A549 (cell line): Measurements from ENCODE around the gene ZNF446.

Source experiments
- CBX8 ChIP-seq: fragments of 200-600 bp; sonication (generic); IDR thresholded peaks from 2 replicates; pipeline ENCODE4 v1.6.1; 2016
- CHD4 ChIP-seq: fragments of 200-600 bp; sonication (generic); IDR thresholded peaks from 2 replicates; pipeline ENCODE4 v1.6.1; 2016; ENCODE audit warnings: antibody characterized with exemption, mild to moderate bottlenecking, borderline replicate concordance
- HOXA7 ChIP-seq: fragments of 250-450 bp; sonication (Bioruptor Pico); IDR thresholded peaks from 2 replicates; pipeline ENCODE4 v1.5.0; 2020; ENCODE audit warnings: mild to moderate bottlenecking, moderate library complexity
- MAFK ChIP-seq: fragments of 450-650 bp; IDR thresholded peaks from 2 replicates; pipeline ENCODE4 v1.6.1; 2014; ENCODE audit not compliant: partially characterized antibody
- MAZ ChIP-seq: fragments of 150-350 bp; IDR thresholded peaks from 2 replicates; pipeline ENCODE4 v1.6.1; 2014; ENCODE audit warnings: antibody characterized with exemption, low read depth, low read length, borderline replicate concordance
- POLR2A ChIP-seq: IDR thresholded peaks from 2 replicates; pipeline ENCODE4 v1.6.1; 2012; ENCODE audit warnings: mild to moderate bottlenecking, low read length
- RAD21 ChIP-seq, 2 experiments: fragments of >200 bp in 1 of 2; sonication (Bioruptor Twin) in 1 of 2; formaldehyde crosslinking in 1 of 2; IDR thresholded peaks in 1 of 2; conservative IDR thresholded peaks in 1 of 2; 2 replicates in 1 of 2; 3 replicates in 1 of 2; pipeline ENCODE4 v1.6.1; 2012 to 2018; ENCODE audit warnings: inconsistent platforms in 1 of 2
- TF ChIP-seq, protein P1 (sequence below): fragments of >200 bp; sonication (Bioruptor Twin); formaldehyde crosslinking; IDR thresholded peaks from 3 replicates; pipeline ENCODE4 v1.5.1; 2016
- TF ChIP-seq, protein P2 (sequence below): fragments of >200 bp; sonication (Bioruptor Twin); formaldehyde crosslinking; IDR thresholded peaks from 3 replicates; pipeline ENCODE4 v1.6.1; 2016

DNA sequence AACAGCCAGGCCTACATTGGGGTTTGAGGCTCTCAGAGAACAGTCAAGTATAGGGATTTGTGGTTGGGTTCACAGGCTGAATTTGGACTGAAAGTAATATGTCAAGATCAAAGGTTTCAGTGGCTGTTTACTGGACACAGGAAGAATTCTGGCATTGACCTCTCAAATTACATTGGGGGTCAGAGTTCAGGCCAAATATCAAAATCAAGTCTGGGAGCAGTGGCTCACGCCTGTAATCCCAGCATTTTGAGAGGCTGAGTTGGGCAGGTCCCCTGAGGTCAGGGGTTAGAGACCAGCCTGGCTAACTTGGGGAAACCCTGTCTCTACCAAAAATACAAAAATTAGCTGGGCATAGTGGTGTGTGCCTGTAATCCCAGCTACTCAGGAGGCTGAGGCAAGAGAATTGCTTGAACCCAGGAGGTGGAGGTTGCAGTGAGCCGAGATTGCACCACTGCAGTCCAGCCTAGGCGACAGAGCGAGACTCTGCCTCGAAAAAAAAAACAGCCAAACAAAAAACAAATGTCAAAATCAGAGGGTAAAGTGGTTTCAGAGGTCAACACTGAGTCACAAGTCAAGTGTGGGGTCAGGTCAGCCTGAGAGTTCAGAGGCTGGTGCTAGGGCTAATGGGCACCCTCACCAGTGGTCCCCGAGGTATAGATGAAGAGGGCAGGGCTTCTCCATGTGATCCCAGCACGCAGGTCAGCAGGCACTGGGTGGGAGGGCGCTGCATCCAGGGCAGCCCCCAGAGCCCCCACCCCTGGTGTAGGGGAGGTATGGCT is 34.1 kb downstream of the ZNF446 start:
- no peak for TF ChIP-seq MAZ
- TF ChIP-seq, protein P1, sequence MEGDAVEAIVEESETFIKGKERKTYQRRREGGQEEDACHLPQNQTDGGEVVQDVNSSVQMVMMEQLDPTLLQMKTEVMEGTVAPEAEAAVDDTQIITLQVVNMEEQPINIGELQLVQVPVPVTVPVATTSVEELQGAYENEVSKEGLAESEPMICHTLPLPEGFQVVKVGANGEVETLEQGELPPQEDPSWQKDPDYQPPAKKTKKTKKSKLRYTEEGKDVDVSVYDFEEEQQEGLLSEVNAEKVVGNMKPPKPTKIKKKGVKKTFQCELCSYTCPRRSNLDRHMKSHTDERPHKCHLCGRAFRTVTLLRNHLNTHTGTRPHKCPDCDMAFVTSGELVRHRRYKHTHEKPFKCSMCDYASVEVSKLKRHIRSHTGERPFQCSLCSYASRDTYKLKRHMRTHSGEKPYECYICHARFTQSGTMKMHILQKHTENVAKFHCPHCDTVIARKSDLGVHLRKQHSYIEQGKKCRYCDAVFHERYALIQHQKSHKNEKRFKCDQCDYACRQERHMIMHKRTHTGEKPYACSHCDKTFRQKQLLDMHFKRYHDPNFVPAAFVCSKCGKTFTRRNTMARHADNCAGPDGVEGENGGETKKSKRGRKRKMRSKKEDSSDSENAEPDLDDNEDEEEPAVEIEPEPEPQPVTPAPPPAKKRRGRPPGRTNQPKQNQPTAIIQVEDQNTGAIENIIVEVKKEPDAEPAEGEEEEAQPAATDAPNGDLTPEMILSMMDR: no peak
- TF ChIP-seq CHD4: no peak
- no peak for TF ChIP-seq HOXA7 (CRISPR knock-in tag)
- TF ChIP-seq, protein P2, sequence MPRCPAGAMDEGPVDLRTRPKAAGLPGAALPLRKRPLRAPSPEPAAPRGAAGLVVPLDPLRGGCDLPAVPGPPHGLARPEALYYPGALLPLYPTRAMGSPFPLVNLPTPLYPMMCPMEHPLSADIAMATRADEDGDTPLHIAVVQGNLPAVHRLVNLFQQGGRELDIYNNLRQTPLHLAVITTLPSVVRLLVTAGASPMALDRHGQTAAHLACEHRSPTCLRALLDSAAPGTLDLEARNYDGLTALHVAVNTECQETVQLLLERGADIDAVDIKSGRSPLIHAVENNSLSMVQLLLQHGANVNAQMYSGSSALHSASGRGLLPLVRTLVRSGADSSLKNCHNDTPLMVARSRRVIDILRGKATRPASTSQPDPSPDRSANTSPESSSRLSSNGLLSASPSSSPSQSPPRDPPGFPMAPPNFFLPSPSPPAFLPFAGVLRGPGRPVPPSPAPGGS: no peak
- no peak for TF ChIP-seq CBX8
- no peak for TF ChIP-seq MAFK
- TF ChIP-seq RAD21 (conservative IDR thresholded peaks at IDR 0.05 in 1 of 2, IDR thresholded peaks at IDR 0.05 in 1 of 2): no peak
- no peak for TF ChIP-seq POLR2A
